GM23338 (cell line): ENCODE data around the gene CAMTA1.

Source experiments
- CREB1 ChIP-seq: fragments of 250-450 bp; sonication (Bioruptor Pico); IDR thresholded peaks from 2 replicates; pipeline ENCODE4 v1.5.0; 2020; ENCODE audit warnings: low read depth, mild to moderate bottlenecking, moderate library complexity
- CTCF ChIP-seq, 2 experiments: fragments of 200-600 bp in 1 of 2; sonication (generic) in 1 of 2; conservative IDR thresholded peaks; 2 replicates each; pipeline versions ENCODE4 v1.5.1 to v1.6.1; 2016 to 2017; ENCODE audit warnings: antibody characterized with exemption in 2 of 2, low read depth in 2 of 2, mild to moderate bottlenecking in 2 of 2, moderate library complexity in 1 of 2
- EZH2 ChIP-seq: fragments of 200-600 bp; sonication (generic); IDR thresholded peaks from one replicate; pipeline ENCODE4 v1.8.0; 2017; ENCODE audit warnings: antibody characterized with exemption, mild to moderate bottlenecking, low read depth; ENCODE audit not compliant: unreplicated experiment
- EZH2phosphoT487 ChIP-seq: fragments of 200-600 bp; sonication (generic); IDR thresholded peaks from one replicate; pipeline ENCODE4 v1.8.1; 2018; ENCODE audit warnings: antibody characterized with exemption; ENCODE audit not compliant: unreplicated experiment
- JUNB ChIP-seq: IDR thresholded peaks from one replicate; pipeline ENCODE4 v1.6.1; 2016; ENCODE audit warnings: antibody characterized with exemption; ENCODE audit not compliant: unreplicated experiment
- NANOG ChIP-seq: IDR thresholded peaks from 2 replicates; pipeline ENCODE4 v1.6.1; 2016; ENCODE audit warnings: antibody characterized with exemption, borderline replicate concordance
- POLR2AphosphoS5 ChIP-seq: IDR thresholded peaks from 2 replicates; pipeline ENCODE4 v1.6.1; 2016; ENCODE audit warnings: antibody characterized with exemption, low read depth
- ZNF114 ChIP-seq: fragments of 250-450 bp; sonication (Bioruptor Pico); IDR thresholded peaks from 2 replicates; pipeline ENCODE4 v1.5.0; 2020; ENCODE audit warnings: mild to moderate bottlenecking, moderate library complexity
- ZNF331 ChIP-seq: fragments of 250-450 bp; sonication (Bioruptor Pico); IDR thresholded peaks from 2 replicates; pipeline ENCODE4 v1.5.0; 2020; ENCODE audit warnings: low read depth, mild to moderate bottlenecking, moderate library complexity
- TF ChIP-seq, protein P1 (sequence below): IDR thresholded peaks from 2 replicates; pipeline ENCODE4 v1.6.1; 2016; ENCODE audit warnings: antibody characterized with exemption

GRCh38 chr1:7639435-7640131, 854.3 kb downstream of the CAMTA1 start:
- TF ChIP-seq CTCF (conservative IDR thresholded peaks at IDR 0.05; ENCODE audit: low read depth in 2 of 2) (no peak), EZH2 (no peak), ZNF331 (CRISPR knock-in tag) (no peak), POLR2AphosphoS5 (no peak), NANOG (no peak), ZNF114 (no peak), CREB1 (CRISPR knock-in tag) (no peak), EZH2phosphoT487 (no peak), JUNB (no peak)
- TF ChIP-seq, protein P1, sequence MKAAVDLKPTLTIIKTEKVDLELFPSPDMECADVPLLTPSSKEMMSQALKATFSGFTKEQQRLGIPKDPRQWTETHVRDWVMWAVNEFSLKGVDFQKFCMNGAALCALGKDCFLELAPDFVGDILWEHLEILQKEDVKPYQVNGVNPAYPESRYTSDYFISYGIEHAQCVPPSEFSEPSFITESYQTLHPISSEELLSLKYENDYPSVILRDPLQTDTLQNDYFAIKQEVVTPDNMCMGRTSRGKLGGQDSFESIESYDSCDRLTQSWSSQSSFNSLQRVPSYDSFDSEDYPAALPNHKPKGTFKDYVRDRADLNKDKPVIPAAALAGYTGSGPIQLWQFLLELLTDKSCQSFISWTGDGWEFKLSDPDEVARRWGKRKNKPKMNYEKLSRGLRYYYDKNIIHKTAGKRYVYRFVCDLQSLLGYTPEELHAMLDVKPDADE, result no peak
